Ishikawa (cell line): ENCODE data around the gene ARFGEF3.

Source experiments
- CEBPB ChIP-seq: IDR thresholded peaks from 2 replicates; pipeline ENCODE4 v1.6.1; 2012
- CREB1 ChIP-seq: IDR thresholded peaks from 2 replicates; pipeline ENCODE4 v1.6.1; 2012; ENCODE audit warnings: low read depth
- EGR1 ChIP-seq: IDR thresholded peaks from 2 replicates; pipeline ENCODE4 v1.6.1; 2012
- EP300 ChIP-seq: IDR thresholded peaks from 2 replicates; pipeline ENCODE4 v1.6.1; 2012; ENCODE audit warnings: borderline replicate concordance
- FOXM1 ChIP-seq: IDR thresholded peaks from 2 replicates; pipeline ENCODE4 v1.6.1; 2012; ENCODE audit warnings: low read depth, borderline replicate concordance
- NFIC ChIP-seq: IDR thresholded peaks from 2 replicates; pipeline ENCODE4 v1.6.1; 2012
- RAD21 ChIP-seq: IDR thresholded peaks from 2 replicates; pipeline ENCODE4 v1.6.1; 2012; ENCODE audit warnings: low read depth
- TAF1 ChIP-seq: IDR thresholded peaks from 2 replicates; pipeline ENCODE4 v1.6.1; 2012; ENCODE audit warnings: low read depth, mild to moderate bottlenecking
- TCF12 ChIP-seq: IDR thresholded peaks from 2 replicates; pipeline ENCODE4 v1.6.1; 2012; ENCODE audit warnings: low read depth
- TEAD4 ChIP-seq: IDR thresholded peaks from 2 replicates; pipeline ENCODE4 v1.6.1; 2012
- USF1 ChIP-seq: IDR thresholded peaks from 2 replicates; pipeline ENCODE4 v1.6.1; 2012
- YY1 ChIP-seq: IDR thresholded peaks from 2 replicates; pipeline ENCODE4 v1.6.1; 2012; ENCODE audit warnings: low read depth
- ZBTB7A ChIP-seq: IDR thresholded peaks from 2 replicates; pipeline ENCODE4 v1.6.1; 2012; ENCODE audit warnings: low read depth
- TF ChIP-seq, protein P1 (sequence below): IDR thresholded peaks from 2 replicates; pipeline ENCODE4 v1.6.1; 2012
- TF ChIP-seq, protein P2 (sequence below): IDR thresholded peaks from 2 replicates; pipeline ENCODE4 v1.6.1; 2012; ENCODE audit warnings: low read depth, mild to moderate bottlenecking

Gene ARFGEF3

DNA sequence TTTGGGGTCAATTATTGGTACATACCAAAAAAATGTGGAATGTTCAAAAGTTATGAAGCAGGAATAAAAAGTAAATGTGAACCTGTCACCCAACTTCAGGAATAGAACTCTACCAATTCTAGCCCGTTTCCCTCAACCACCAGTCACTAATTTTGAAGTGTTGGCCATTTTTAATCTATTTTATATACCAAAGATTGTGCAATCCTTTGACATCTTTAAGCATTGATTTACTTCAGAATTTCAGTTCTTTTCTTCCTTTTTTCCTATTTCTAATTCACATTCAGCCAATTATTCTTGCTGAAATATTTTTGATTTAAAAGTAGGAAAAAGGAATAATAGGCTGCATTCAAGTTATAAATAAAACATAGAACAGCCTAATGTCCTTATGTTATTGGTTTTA is 169.0 kb downstream of the ARFGEF3 start:
- TF ChIP-seq, protein P1, sequence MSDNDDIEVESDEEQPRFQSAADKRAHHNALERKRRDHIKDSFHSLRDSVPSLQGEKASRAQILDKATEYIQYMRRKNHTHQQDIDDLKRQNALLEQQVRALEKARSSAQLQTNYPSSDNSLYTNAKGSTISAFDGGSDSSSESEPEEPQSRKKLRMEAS = no peak
- TF ChIP-seq EGR1 (no peak), NFIC (no peak), TCF12 (no peak), TEAD4 (no peak), TAF1 (no peak), FOXM1 (no peak), USF1 (no peak), EP300 (no peak), CEBPB (no peak), CREB1 (no peak), ZBTB7A (no peak), RAD21 (no peak), YY1 (no peak)
- TF ChIP-seq, protein P2, sequence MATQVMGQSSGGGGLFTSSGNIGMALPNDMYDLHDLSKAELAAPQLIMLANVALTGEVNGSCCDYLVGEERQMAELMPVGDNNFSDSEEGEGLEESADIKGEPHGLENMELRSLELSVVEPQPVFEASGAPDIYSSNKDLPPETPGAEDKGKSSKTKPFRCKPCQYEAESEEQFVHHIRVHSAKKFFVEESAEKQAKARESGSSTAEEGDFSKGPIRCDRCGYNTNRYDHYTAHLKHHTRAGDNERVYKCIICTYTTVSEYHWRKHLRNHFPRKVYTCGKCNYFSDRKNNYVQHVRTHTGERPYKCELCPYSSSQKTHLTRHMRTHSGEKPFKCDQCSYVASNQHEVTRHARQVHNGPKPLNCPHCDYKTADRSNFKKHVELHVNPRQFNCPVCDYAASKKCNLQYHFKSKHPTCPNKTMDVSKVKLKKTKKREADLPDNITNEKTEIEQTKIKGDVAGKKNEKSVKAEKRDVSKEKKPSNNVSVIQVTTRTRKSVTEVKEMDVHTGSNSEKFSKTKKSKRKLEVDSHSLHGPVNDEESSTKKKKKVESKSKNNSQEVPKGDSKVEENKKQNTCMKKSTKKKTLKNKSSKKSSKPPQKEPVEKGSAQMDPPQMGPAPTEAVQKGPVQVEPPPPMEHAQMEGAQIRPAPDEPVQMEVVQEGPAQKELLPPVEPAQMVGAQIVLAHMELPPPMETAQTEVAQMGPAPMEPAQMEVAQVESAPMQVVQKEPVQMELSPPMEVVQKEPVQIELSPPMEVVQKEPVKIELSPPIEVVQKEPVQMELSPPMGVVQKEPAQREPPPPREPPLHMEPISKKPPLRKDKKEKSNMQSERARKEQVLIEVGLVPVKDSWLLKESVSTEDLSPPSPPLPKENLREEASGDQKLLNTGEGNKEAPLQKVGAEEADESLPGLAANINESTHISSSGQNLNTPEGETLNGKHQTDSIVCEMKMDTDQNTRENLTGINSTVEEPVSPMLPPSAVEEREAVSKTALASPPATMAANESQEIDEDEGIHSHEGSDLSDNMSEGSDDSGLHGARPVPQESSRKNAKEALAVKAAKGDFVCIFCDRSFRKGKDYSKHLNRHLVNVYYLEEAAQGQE = no peak

GRCh38 chr6:138331444-138331843 is 169.7 kb downstream of the ARFGEF3 start:
- TF ChIP-seq USF1 = no peak

- TF ChIP-seq CREB1 (no peak), EGR1 (no peak), RAD21 (no peak), TEAD4 (no peak), EP300 (no peak), NFIC (no peak), ZBTB7A (no peak), USF1 (no peak), TAF1 (no peak), FOXM1 (no peak), YY1 (no peak)
- TF ChIP-seq, protein P1 = no peak
- TF ChIP-seq, protein P2 = no peak
Measured at GRCh38 chr6:138331984-138332383, 170.2 kb downstream of the ARFGEF3 start.

- TF ChIP-seq FOXM1 (no peak), CREB1 (no peak), EP300 (no peak), ZBTB7A (no peak), TAF1 (no peak), TEAD4 (no peak), EGR1 (no peak), NFIC (no peak), YY1 (no peak), USF1 (no peak), CEBPB (no peak), TCF12 (no peak), RAD21 (no peak)
- TF ChIP-seq, protein P1 = no peak
- TF ChIP-seq, protein P2 = no peak
Measured at GRCh38 chr6:138334000-138334399, 172.3 kb downstream of the ARFGEF3 start.
